ENCODE data around the gene DZIP1. TPM values are rescaled to one million over a fixed set of nuclear protein-coding genes. Genes with fewer than 3 reads are reported as not detected.

Gene DZIP1
- total and polyA plus RNA-seq, 2 of the 8 experiments (the other 6 are each of a cell fraction or from before 2014, with no cell fraction given) = 7.6 to 24.6 TPM

GRCh38 chr13:95604556-95604915 lies 40.0 kb downstream of the DZIP1 start:
- Histone ChIP-seq H3K4ac (replicated peaks; ENCODE audit: insufficient read length, low read depth, low read length) (no peak overlapping the region), H3K79me2 (ENCODE audit: control insufficient read depth in 1 of 2, insufficient read depth in 2 of 2, low read length in 2 of 2) (no peaks in the 10 kb centered on the region), H2BK120ac (replicated peaks; ENCODE audit: low read depth, low read length) (no peak overlapping the region), H2BK20ac (ENCODE audit: low read length) (no peak overlapping the region), H3K27me3 (replicated peaks in 1 of 4; ENCODE audit: control insufficient read depth in 3 of 4, extremely low read depth in 1 of 4, insufficient read depth in 3 of 4, low read length in 3 of 4) (no peaks in the 10 kb centered on the region), H4K20me1 (replicated peaks in 1 of 2; ENCODE audit: control insufficient read depth in 1 of 2, insufficient read depth in 2 of 2, low read length in 2 of 2) (no peaks in the 10 kb centered on the region), H3K23me2 (ENCODE audit: low read depth, low read length) (no peaks in the 10 kb centered on the region; the same call in 1 of the 2 replicates), H3K4me2 (ENCODE audit: insufficient read depth in 1 of 2, low read depth in 2 of 2, low read length in 2 of 2) (no peak overlapping the region), H2BK12ac (ENCODE audit: low read depth, low read length) (no peak overlapping the region), H2BK15ac (ENCODE audit: low read length) (no peak overlapping the region), H4K91ac (replicated peaks; ENCODE audit: insufficient read length, low read length) (no peak overlapping the region), H3K14ac (ENCODE audit: insufficient read length) (no peak overlapping the region), H3K27ac (ENCODE audit: low read depth, low read length) (no peak overlapping the region), H3K79me1 (ENCODE audit: low read depth, low read length) (no peaks in the 10 kb centered on the region), H3K18ac (ENCODE audit: extremely low read depth, low read length) (no peak overlapping the region), H3K23ac (ENCODE audit: insufficient read length) (no peak overlapping the region), H3K4me1 (replicated peaks in 1 of 4; ENCODE audit: control insufficient read depth in 3 of 4, insufficient read depth in 4 of 4, low read length in 3 of 4) (no peaks in the 10 kb centered on the region), H4K5ac (ENCODE audit: insufficient read length, low read depth, low read length) (no peak overlapping the region), H2AK5ac (ENCODE audit: low read depth, low read length) (no peak overlapping the region), H3K56ac (replicated peaks; ENCODE audit: insufficient read length, low read depth, low read length) (no peak overlapping the region), H3K4me3 (ENCODE audit: extremely low read depth in 1 of 4, insufficient read depth in 2 of 4, low read depth in 3 of 4, low read length in 4 of 4) (no peak overlapping the region), H3K9ac (replicated peaks in 1 of 4; ENCODE audit: extremely low read depth in 1 of 4, low read depth in 3 of 4, low read length in 3 of 4) (no peak overlapping the region), H3K9me3 (ENCODE audit: insufficient read depth in 2 of 2, low read depth in 1 of 2, low read length in 1 of 2) (no peaks in the 10 kb centered on the region), H4K8ac (ENCODE audit: extremely low read depth, insufficient read depth, low read length) (no peak overlapping the region), H3K36me3 (ENCODE audit: control insufficient read depth in 2 of 4, insufficient read depth in 4 of 4, low read length in 3 of 4) (peaks cover 0 to 20% (median 7%) of the 10 kb centered on the region in 4 experiments; a peak in 5 of 8 replicates), H2AFZ (ENCODE audit: low read length) (no peak overlapping the region), H2BK5ac (ENCODE audit: low read depth, low read length) (no peak overlapping the region)
- DNase-seq (ENCODE audit: low read depth in 1 of 2, low spot score in 2 of 2) (no peak), FAIRE-seq (no peak)
- no peak for TF ChIP-seq SP1 (IDR thresholded peaks at IDR 0.05; ENCODE audit: low read depth, low read length)
- CTCF ChIA-PET (ENCODE audit: partially characterized antibody) = interaction anchor here (1.3 to 2.1 kb wide), 2 partner anchors 107 to 229 kb away, joined by 3 to 8 read pairs; no protein-coding TSS in a partner anchor
- WGBS, 2 experiments (ENCODE audit: extremely low coverage in 1 of 2, insufficient coverage in 1 of 2, insufficient read length in 1 of 2, insufficient replicate concordance in 2 of 2, low coverage in 1 of 2, low lambda C conversion rate in 2 of 2, missing lambda C conversion rate in 1 of 2) = 95% methylated on average over 3 of the region's 3 CpGs; no CpG with 5 or more reads in 1 of the 2 experiments
- POLR2A ChIA-PET (ENCODE audit: partially characterized antibody) = interaction anchor here (0.6 kb wide), 1 partner anchor 199 kb away, joined by 3 read pairs; no protein-coding TSS in a partner anchor

Data from H1 (cell line).